ENCODE measurements around the gene PITPNC1.
A peak's percentile ranks its signal among the peaks of the same experiment; 100 is the strongest.

Gene PITPNC1

GRCh38 chr17:67519801-67520251, 142.7 kb downstream of the PITPNC1 start:
- DNase-seq: no peak

- DNase-seq: no peak
These were observed 143.3 kb downstream of the PITPNC1 start for GRCh38 chr17:67520252-67520906.

- DNase-seq: no peak
These were observed 144.1 kb downstream of the PITPNC1 start for GRCh38 chr17:67520916-67521774.

- DNase-seq: no peak
These were observed 144.6 kb downstream of the PITPNC1 start for GRCh38 chr17:67521775-67522069.

- DNase-seq: no peak
These were observed 146.0 kb downstream of the PITPNC1 start for GRCh38 chr17:67523101-67523500.

- DNase-seq: no peak
These were observed 148.4 kb downstream of the PITPNC1 start for GRCh38 chr17:67525239-67526135.

- DNase-seq: no peak
These were observed 149.6 kb downstream of the PITPNC1 start for GRCh38 chr17:67526700-67527099.

- DNase-seq: no peak
These were observed 151.8 kb downstream of the PITPNC1 start for GRCh38 chr17:67528751-67529436.

GRCh38 chr17:67531291-67531690, 154.2 kb downstream of the PITPNC1 start:
- peak; percentile 45 for DNase-seq

- no peak for DNase-seq
These were observed 155.3 kb downstream of the PITPNC1 start for GRCh38 chr17:67532326-67532871.

GRCh38 chr17:67534941-67535340, 157.9 kb downstream of the PITPNC1 start:
- DNase-seq: no peak

GRCh38 chr17:67542219-67543114, 165.4 kb downstream of the PITPNC1 start:
- no peak for DNase-seq

GRCh38 chr17:67544364-67544955, 167.4 kb downstream of the PITPNC1 start:
- DNase-seq: no peak

- peak; percentile 59 for DNase-seq
These were observed 169.8 kb downstream of the PITPNC1 start for GRCh38 chr17:67546578-67547527.

GRCh38 chr17:67548693-67549092, 171.6 kb downstream of the PITPNC1 start:
- DNase-seq: no peak

- DNase-seq: no peak
These were observed 172.7 kb downstream of the PITPNC1 start for GRCh38 chr17:67549820-67550219.

GRCh38 chr17:67554634-67555033, 177.6 kb downstream of the PITPNC1 start:
- DNase-seq: no peak

- DNase-seq: no peak
These were observed 178.8 kb downstream of the PITPNC1 start for GRCh38 chr17:67555855-67556254.

- DNase-seq: no peak
These were observed 180.2 kb downstream of the PITPNC1 start for GRCh38 chr17:67557052-67557845.

All from RPMI8226 (cell line).